ES-I3 (cell line): ENCODE data around the gene NDUFA13.

Experiments
- H3K36me3 ChIP-seq: 2 replicates; pipeline ENCODE4 v1.6.1; 2013; ENCODE audit warnings: mild to moderate bottlenecking, low read length, control low read depth, moderate library complexity; ENCODE audit not compliant: insufficient read depth
- H3K4me1 ChIP-seq: 2 replicates; pipeline ENCODE4 v1.6.1; 2013; ENCODE audit warnings: mild to moderate bottlenecking, control low read depth, low read length; ENCODE audit not compliant: insufficient read depth
- H3K9ac ChIP-seq: 2 replicates; pipeline ENCODE4 v1.6.1; 2013; ENCODE audit warnings: low read depth, mild to moderate bottlenecking, low read length, moderate library complexity
- H3K9me3 ChIP-seq: 2 replicates; pipeline ENCODE4 v1.6.1; 2013; ENCODE audit warnings: mild to moderate bottlenecking, low read length, moderate library complexity; ENCODE audit not compliant: control insufficient read depth, insufficient read depth

NDUFA13 gene

GRCh38 chr19:19540064-19540714 lies 24.2 kb downstream of the NDUFA13 start:
- H3K9ac ChIP-seq: peak overlapping the region; percentile 56; the same call in 1 of the 2 replicates
- H3K36me3 ChIP-seq: no peaks in the 10 kb centered on the region
- H3K9me3 ChIP-seq: no peaks in the 10 kb centered on the region
- 0 out of 2 replicates have a peak, but pooled peaks cover 2% of the 10 kb centered on the region for H3K4me1 ChIP-seq

GRCh38 chr19:19540715-19541515 lies 24.9 kb downstream of the NDUFA13 start:
- Histone ChIP-seq H3K9me3 (no peaks in the 10 kb centered on the region), H3K36me3 (no peaks in the 10 kb centered on the region), H3K9ac (peak overlapping the region; percentile 56; the same call in 1 of the 2 replicates), H3K4me1 (0 out of 2 replicates have a peak, but pooled peaks cover 2% of the 10 kb centered on the region)

- Histone ChIP-seq H3K36me3 (no peaks in the 10 kb centered on the region), H3K9ac (no peak overlapping the region), H3K9me3 (no peaks in the 10 kb centered on the region), H3K4me1 (0 out of 2 replicates have a peak, but pooled peaks cover 2% of the 10 kb centered on the region)
Observed at GRCh38 chr19:19541616-19542015, 25.6 kb downstream of the NDUFA13 start.

DNA sequence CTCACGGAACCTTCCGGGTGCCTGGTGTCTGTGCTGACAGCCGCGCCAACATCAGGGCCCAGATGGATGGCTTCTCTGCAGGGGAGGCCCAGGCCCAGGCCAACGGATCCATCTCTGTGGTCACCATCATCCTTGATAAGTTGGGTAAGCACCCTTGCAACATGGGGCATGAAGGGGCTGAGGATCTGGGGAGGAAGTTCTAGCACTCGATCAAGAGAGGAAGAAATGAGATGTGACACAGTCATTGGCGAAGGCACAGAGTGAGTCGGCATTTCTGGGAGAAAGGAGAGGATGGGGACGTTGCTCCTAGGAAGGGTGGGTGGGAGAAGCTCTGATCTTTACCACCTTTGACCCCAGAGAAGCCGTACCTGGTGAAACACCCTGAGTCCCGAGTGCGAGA lies 26.5 kb downstream of the NDUFA13 start:
- no peaks in the 10 kb centered on the region for H3K36me3 ChIP-seq
- 0 out of 2 replicates have a peak, but pooled peaks cover 2% of the 10 kb centered on the region for H3K4me1 ChIP-seq
- no peaks in the 10 kb centered on the region for H3K9me3 ChIP-seq
- H3K9ac ChIP-seq: no peak overlapping the region

DNA sequence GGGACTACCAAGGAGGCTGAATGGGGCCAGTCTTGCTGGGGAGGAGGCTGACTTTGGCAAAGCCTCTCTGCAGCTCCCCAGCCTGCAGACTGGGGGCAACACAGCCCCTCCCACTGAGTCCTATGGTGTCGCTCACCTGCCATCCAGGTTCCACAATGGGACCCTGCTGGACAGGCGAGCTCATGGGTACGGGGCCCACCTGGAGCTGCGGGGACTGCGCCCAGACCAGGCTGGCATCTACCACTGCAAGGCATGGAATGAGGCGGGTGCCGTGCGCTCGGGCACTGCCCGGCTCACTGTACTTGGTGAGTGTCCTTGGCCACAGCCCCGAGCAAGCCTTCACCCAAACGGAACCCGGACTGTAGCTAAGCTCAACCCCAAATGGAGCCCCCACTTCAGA lies 27.1 kb downstream of the NDUFA13 start:
- H3K4me1 ChIP-seq: 0 out of 2 replicates have a peak, but pooled peaks cover 2% of the 10 kb centered on the region
- no peak overlapping the region for H3K9ac ChIP-seq
- no peaks in the 10 kb centered on the region for H3K9me3 ChIP-seq
- H3K36me3 ChIP-seq: no peaks in the 10 kb centered on the region

DNA sequence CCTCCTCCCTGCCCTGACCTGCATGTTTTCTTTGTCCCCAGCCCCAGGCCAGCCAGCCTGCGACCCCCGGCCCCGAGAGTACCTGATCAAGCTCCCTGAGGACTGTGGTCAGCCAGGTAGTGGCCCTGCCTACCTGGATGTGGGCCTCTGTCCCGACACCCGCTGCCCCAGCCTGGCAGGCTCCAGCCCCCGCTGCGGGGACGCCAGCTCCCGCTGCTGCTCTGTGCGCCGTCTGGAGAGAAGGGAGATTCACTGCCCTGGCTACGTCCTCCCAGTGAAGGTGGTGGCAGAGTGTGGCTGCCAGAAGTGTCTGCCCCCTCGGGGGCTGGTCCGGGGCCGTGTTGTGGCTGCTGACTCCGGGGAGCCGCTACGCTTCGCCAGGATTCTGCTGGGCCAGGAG lies 27.6 kb downstream of the NDUFA13 start:
- Histone ChIP-seq H3K36me3 (no peaks in the 10 kb centered on the region), H3K9me3 (no peaks in the 10 kb centered on the region), H3K9ac (no peak overlapping the region), H3K4me1 (0 out of 2 replicates have a peak, but pooled peaks cover 2% of the 10 kb centered on the region)

GRCh38 chr19:19544257-19544953 lies 28.4 kb downstream of the NDUFA13 start:
- Histone ChIP-seq H3K36me3 (no peaks in the 10 kb centered on the region), H3K9me3 (no peaks in the 10 kb centered on the region), H3K4me1 (0 out of 2 replicates have a peak, but pooled peaks cover 2% of the 10 kb centered on the region), H3K9ac (no peak overlapping the region)

GRCh38 chr19:19544954-19545591 lies 29.0 kb downstream of the NDUFA13 start:
- Histone ChIP-seq H3K9ac (no peak overlapping the region), H3K9me3 (no peaks in the 10 kb centered on the region), H3K4me1 (peaks cover 6% of the 10 kb centered on the region; the same call in 1 of the 2 replicates), H3K36me3 (no peaks in the 10 kb centered on the region)

GRCh38 chr19:19545707-19546106 lies 29.7 kb downstream of the NDUFA13 start:
- no peaks in the 10 kb centered on the region for H3K9me3 ChIP-seq
- H3K36me3 ChIP-seq: no peaks in the 10 kb centered on the region
- H3K4me1 ChIP-seq: peaks cover 8% of the 10 kb centered on the region; the same call in 1 of the 2 replicates
- no peak overlapping the region for H3K9ac ChIP-seq

DNA sequence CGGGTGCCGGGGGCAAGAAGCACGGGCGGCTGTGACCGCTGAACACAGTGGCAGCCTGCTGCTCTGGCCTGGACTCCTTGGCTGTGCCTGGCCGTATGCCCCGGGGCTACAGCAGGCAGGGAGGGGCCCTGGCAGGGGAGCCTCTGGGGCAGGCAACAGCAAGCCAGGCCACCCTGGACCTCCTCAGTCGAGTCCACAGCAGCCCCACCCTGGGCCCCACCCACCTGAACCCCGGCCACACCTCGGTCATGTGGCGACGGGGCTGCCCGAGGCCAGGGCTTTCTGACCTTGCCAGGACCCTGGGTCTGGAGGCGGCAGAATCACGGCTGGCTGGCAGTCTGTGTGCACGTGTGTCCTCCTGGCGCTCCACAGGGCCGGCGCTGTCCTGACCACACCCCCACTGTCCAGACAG lies 30.7 kb downstream of the NDUFA13 start:
- H3K9me3 ChIP-seq: no peaks in the 10 kb centered on the region
- H3K36me3 ChIP-seq: no peaks in the 10 kb centered on the region
- no peak overlapping the region for H3K9ac ChIP-seq
- peaks cover 5% of the 10 kb centered on the region; the same call in 1 of the 2 replicates for H3K4me1 ChIP-seq

- Histone ChIP-seq H3K4me1 (peaks cover 5% of the 10 kb centered on the region; the same call in 1 of the 2 replicates), H3K9me3 (no peaks in the 10 kb centered on the region), H3K9ac (no peak overlapping the region)
Observed at GRCh38 chr19:19547674-19548336, 31.8 kb downstream of the NDUFA13 start.

DNA sequence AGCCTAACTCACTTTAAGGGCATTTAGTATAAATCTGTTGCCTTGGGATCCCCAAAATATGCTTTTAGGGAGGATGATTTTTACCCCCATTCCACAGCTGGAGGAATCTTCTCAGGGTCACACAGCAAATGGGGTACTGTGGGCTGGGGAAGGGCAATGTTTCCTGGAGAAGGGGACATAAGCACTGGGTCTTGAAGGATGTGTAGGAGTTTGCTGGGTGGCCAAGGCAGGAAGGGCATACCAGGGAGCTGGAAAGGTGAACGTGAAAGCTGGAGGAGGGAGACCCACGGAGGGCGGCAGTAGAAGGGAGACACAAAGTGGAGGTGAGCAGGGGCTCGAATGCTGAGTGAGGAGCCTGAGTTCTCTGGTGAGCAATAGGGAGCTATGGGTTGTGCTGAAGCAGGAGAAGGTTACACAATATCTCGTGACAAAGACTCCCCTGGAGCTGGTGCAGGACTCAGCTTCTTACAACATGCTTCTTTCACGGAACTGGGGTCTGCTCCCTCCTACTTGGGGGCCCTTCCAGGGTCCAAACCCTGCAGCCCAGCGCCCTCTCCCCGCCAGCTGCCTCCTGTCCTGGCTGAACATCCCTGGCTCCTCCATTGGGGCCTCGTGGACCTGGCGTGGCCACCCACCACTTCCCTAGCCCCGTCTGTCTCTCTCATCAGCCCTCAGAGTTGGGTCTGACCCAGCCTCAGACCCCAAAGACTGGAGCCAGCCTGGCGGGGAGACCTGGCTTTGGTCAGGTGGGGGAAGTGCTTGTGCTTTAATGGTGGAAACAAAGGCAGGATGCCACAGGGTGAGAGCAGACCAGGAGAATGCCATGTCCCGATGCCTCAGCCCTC lies 33.1 kb downstream of the NDUFA13 start:
- Histone ChIP-seq H3K9ac (no peak overlapping the region), H3K4me1 (peaks cover 5% of the 10 kb centered on the region; the same call in 1 of the 2 replicates), H3K9me3 (no peaks in the 10 kb centered on the region), H3K36me3 (no peaks in the 10 kb centered on the region)

More at GRCh38 chr19:19547674-19548336, 31.8 kb downstream of the NDUFA13 start:
- H3K36me3 ChIP-seq: no peaks in the 10 kb centered on the region
